ENCODE results near the gene ZNF593.

Gene ZNF593

GRCh38 chr1:26170472-26170821, 739 bp downstream of the ZNF593 start:
- POLR2A ChIA-PET, result interaction anchor here (1.4 to 2.0 kb wide), 6 partner anchors 9 to 126 kb away, joined by 4 to 19 read pairs (median 7); partner anchors contain the start of genes CATSPER4 and CEP85

GRCh38 chr1:26171084-26172072, 1.7 kb downstream of the ZNF593 start, which contains the start of gene ZNF593OS:
TSS of gene ZNF593OS (minus strand) at chr1:26171832. CDS start at chr1:26171661, 171 bp downstream.
- DNase-seq (ENCODE audit: extremely low spot score), result no peak
- ChIA-PET POLR2A (interaction anchor here (1.1 to 2.0 kb wide), 3 partner anchors 16 to 60 kb away, joined by 3 to 6 read pairs (median 4); no protein-coding TSS in a partner anchor), CTCF (no interaction called here)
- no peak for TF ChIP-seq PKNOX1 (IDR thresholded peaks at IDR 0.05)
- no peak for TF ChIP-seq L3MBTL2 (conservative IDR thresholded peaks at IDR 0.05)
- TF ChIP-seq LEF1 (IDR thresholded peaks at IDR 0.05; ENCODE audit: borderline replicate concordance), result no peak
- TF ChIP-seq BHLHE40 (IDR thresholded peaks at IDR 0.05; ENCODE audit: borderline replicate concordance), result no peak
- TF ChIP-seq FOXK2 (IDR thresholded peaks at IDR 0.05), result no peak
- no peak for TF ChIP-seq ELF4 (IDR thresholded peaks at IDR 0.05)
- TF ChIP-seq CTBP1 (IDR thresholded peaks at IDR 0.05; ENCODE audit: borderline replicate concordance), result no peak
- TF ChIP-seq FOXM1 (IDR thresholded peaks at IDR 0.05; ENCODE audit: borderline replicate concordance), result no peak
- no peak for TF ChIP-seq ZNF384 (IDR thresholded peaks at IDR 0.05)
- no peak for TF ChIP-seq HDGF (IDR thresholded peaks at IDR 0.05; ENCODE audit: borderline replicate concordance)
- TF ChIP-seq SUZ12 (IDR thresholded peaks at IDR 0.05), result no peak
- TF ChIP-seq NFRKB (IDR thresholded peaks at IDR 0.05), result no peak
- no peak for TF ChIP-seq ARNT (IDR thresholded peaks at IDR 0.05)
- no peak for TF ChIP-seq FOXA1 (IDR thresholded peaks at IDR 0.05)
- TF ChIP-seq TARDBP (IDR thresholded peaks at IDR 0.05), result no peak
- no peak for TF ChIP-seq SP1 (IDR thresholded peaks at IDR 0.05)

More at GRCh38 chr1:26170472-26170821, 739 bp downstream of the ZNF593 start:
- no peak for DNase-seq (ENCODE audit: extremely low spot score)
- CTCF ChIA-PET, result interaction anchor here (1.2 to 2.2 kb wide), 4 partner anchors 39 to 134 kb away, joined by 3 to 8 read pairs (median 6); partner anchors contain the start of gene CEP85
- TF ChIP-seq CTBP1 (IDR thresholded peaks at IDR 0.05; ENCODE audit: borderline replicate concordance) (no peak), SUZ12 (IDR thresholded peaks at IDR 0.05) (no peak), NFRKB (IDR thresholded peaks at IDR 0.05) (no peak), FOXK2 (IDR thresholded peaks at IDR 0.05) (no peak), FOXA1 (IDR thresholded peaks at IDR 0.05) (no peak), ARNT (IDR thresholded peaks at IDR 0.05) (no peak), ELF4 (IDR thresholded peaks at IDR 0.05) (no peak), LEF1 (IDR thresholded peaks at IDR 0.05; ENCODE audit: borderline replicate concordance) (no peak), TARDBP (IDR thresholded peaks at IDR 0.05) (no peak), L3MBTL2 (conservative IDR thresholded peaks at IDR 0.05) (no peak), HDGF (IDR thresholded peaks at IDR 0.05; ENCODE audit: borderline replicate concordance) (no peak), PKNOX1 (IDR thresholded peaks at IDR 0.05) (no peak), SP1 (IDR thresholded peaks at IDR 0.05) (no peak), BHLHE40 (IDR thresholded peaks at IDR 0.05; ENCODE audit: borderline replicate concordance) (no peak), ZNF384 (IDR thresholded peaks at IDR 0.05) (no peak), FOXM1 (IDR thresholded peaks at IDR 0.05; ENCODE audit: borderline replicate concordance) (no peak)

- TF ChIP-seq ELF4 (IDR thresholded peaks at IDR 0.05), result no peak
- no peak for TF ChIP-seq TARDBP (IDR thresholded peaks at IDR 0.05)
- no peak for TF ChIP-seq ARNT (IDR thresholded peaks at IDR 0.05)
- no peak for TF ChIP-seq PKNOX1 (IDR thresholded peaks at IDR 0.05)
- no peak for TF ChIP-seq FOXA1 (IDR thresholded peaks at IDR 0.05)
- no peak for TF ChIP-seq HDGF (IDR thresholded peaks at IDR 0.05; ENCODE audit: borderline replicate concordance)
- TF ChIP-seq ZNF384 (IDR thresholded peaks at IDR 0.05), result no peak
- no peak for TF ChIP-seq SP1 (IDR thresholded peaks at IDR 0.05)
- ChIA-PET POLR2A (no interaction called here), CTCF (no interaction called here)
- DNase-seq (ENCODE audit: extremely low spot score), result no peak
These were observed 5.6 kb downstream of the ZNF593 start for GRCh38 chr1:26175346-26175745.

GRCh38 chr1:26177182-26177684, 7.5 kb downstream of the ZNF593 start, which contains the start of gene CNKSR1:
TSS of gene CNKSR1 (plus strand) at chr1:26177491. CDS start at chr1:26177548, 57 bp downstream.
- ChIA-PET POLR2A (no interaction called here), CTCF (interaction anchor here (1.6 kb wide), 1 partner anchor 8 kb away, joined by 8 read pairs; the partner anchor contains the start of genes C1orf232 and ZNF593)
- no peak for DNase-seq (ENCODE audit: extremely low spot score)
- TF ChIP-seq NFRKB (IDR thresholded peaks at IDR 0.05) (no peak), CTBP1 (IDR thresholded peaks at IDR 0.05; ENCODE audit: borderline replicate concordance) (no peak), FOXM1 (IDR thresholded peaks at IDR 0.05; ENCODE audit: borderline replicate concordance) (no peak), ELF4 (IDR thresholded peaks at IDR 0.05) (no peak), BHLHE40 (IDR thresholded peaks at IDR 0.05; ENCODE audit: borderline replicate concordance) (no peak), TARDBP (IDR thresholded peaks at IDR 0.05) (no peak), L3MBTL2 (conservative IDR thresholded peaks at IDR 0.05) (no peak), FOXK2 (IDR thresholded peaks at IDR 0.05) (no peak), FOXA1 (IDR thresholded peaks at IDR 0.05) (no peak), SP1 (IDR thresholded peaks at IDR 0.05) (no peak), ARNT (IDR thresholded peaks at IDR 0.05) (no peak), LEF1 (IDR thresholded peaks at IDR 0.05; ENCODE audit: borderline replicate concordance) (no peak)

GRCh38 chr1:26180010-26180506, 10.3 kb downstream of the ZNF593 start:
- ChIA-PET POLR2A (interaction anchor here (2.2 to 4.0 kb wide), 2 partner anchors 10 to 54 kb away, joined by 6 to 15 read pairs; partner anchors contain the start of genes CEP85 and ZNF593), CTCF (no interaction called here)
- TF ChIP-seq CTBP1 (IDR thresholded peaks at IDR 0.05; ENCODE audit: borderline replicate concordance) (no peak), SUZ12 (IDR thresholded peaks at IDR 0.05) (no peak), ZNF384 (IDR thresholded peaks at IDR 0.05) (no peak), L3MBTL2 (conservative IDR thresholded peaks at IDR 0.05) (no peak), TARDBP (IDR thresholded peaks at IDR 0.05) (no peak), HDGF (IDR thresholded peaks at IDR 0.05; ENCODE audit: borderline replicate concordance) (no peak), ELF4 (IDR thresholded peaks at IDR 0.05) (no peak), PKNOX1 (IDR thresholded peaks at IDR 0.05) (no peak), SP1 (IDR thresholded peaks at IDR 0.05) (no peak), NFRKB (IDR thresholded peaks at IDR 0.05) (no peak), FOXK2 (IDR thresholded peaks at IDR 0.05) (no peak), BHLHE40 (IDR thresholded peaks at IDR 0.05; ENCODE audit: borderline replicate concordance) (no peak)
- DNase-seq (ENCODE audit: extremely low spot score), result no peak

Measured in HEK293T (cell line).